Fibroblast of mammary gland (primary cell): Measurements from ENCODE around the gene NPBWR2.

ENCODE experiments used
- DNase-seq: peaks from one replicate; pipeline ENCODE4 v3.0.0-alpha.2; 2010; ENCODE audit warnings: low read depth
- H3K4me3 ChIP-seq: 2 replicates; pipeline ENCODE4 v1.5.1; 2011; ENCODE audit warnings: low read depth, mild to moderate bottlenecking, low read length, moderate library complexity; ENCODE audit not compliant: control insufficient read depth
- CTCF ChIP-seq: conservative IDR thresholded peaks from 2 replicates; pipeline ENCODE4 v1.5.1; 2011; ENCODE audit warnings: low read depth, low read length, inconsistent platforms; ENCODE audit not compliant: control insufficient read depth, insufficient read depth

NPBWR2 gene

GRCh38 chr20:64153410-64153809 is 46.0 kb upstream of the NPBWR2 start:
- no peak for TF ChIP-seq CTCF
- no peak for DNase-seq
- no peak overlapping the region for H3K4me3 ChIP-seq

GRCh38 chr20:64152906-64153305 is 45.5 kb upstream of the NPBWR2 start:
- no peak overlapping the region for H3K4me3 ChIP-seq
- DNase-seq = no peak
- no peak for TF ChIP-seq CTCF

GRCh38 chr20:64151633-64152530 is 44.5 kb upstream of the NPBWR2 start:
- DNase-seq = peak; percentile 11
- no peak for TF ChIP-seq CTCF

GRCh38 chr20:64150756-64151632 is 43.6 kb upstream of the NPBWR2 start:
- DNase-seq = no peak
- no peak overlapping the region for H3K4me3 ChIP-seq
- no peak for TF ChIP-seq CTCF

More at GRCh38 chr20:64151633-64152530, 44.5 kb upstream of the NPBWR2 start:
- no peak overlapping the region for H3K4me3 ChIP-seq

- no peak for TF ChIP-seq CTCF
- H3K4me3 ChIP-seq = no peak overlapping the region
- no peak for DNase-seq
These were observed 42.6 kb upstream of the NPBWR2 start for GRCh38 chr20:64149809-64150560.

GRCh38 chr20:64149141-64149540 is 41.8 kb upstream of the NPBWR2 start:
- H3K4me3 ChIP-seq = no peak overlapping the region
- TF ChIP-seq CTCF = no peak
- no peak for DNase-seq
